Activated T-cell treated with anti-CD3 and anti-CD28 coated beads, Interleukin-2, amount 50 U/mL, for 1 hour (primary cell): Measurements from ENCODE around the gene SPR.
"Not testable (repeated sequence)": the region's sequence is repeated elsewhere in the genome, so short reads cannot be mapped to it uniquely, and the experiment has no call there.

Source experiments
- DNase-seq: peaks from one replicate; pipeline ENCODE4 v3.0.0-alpha.2; 2020

The SPR gene

DNA sequence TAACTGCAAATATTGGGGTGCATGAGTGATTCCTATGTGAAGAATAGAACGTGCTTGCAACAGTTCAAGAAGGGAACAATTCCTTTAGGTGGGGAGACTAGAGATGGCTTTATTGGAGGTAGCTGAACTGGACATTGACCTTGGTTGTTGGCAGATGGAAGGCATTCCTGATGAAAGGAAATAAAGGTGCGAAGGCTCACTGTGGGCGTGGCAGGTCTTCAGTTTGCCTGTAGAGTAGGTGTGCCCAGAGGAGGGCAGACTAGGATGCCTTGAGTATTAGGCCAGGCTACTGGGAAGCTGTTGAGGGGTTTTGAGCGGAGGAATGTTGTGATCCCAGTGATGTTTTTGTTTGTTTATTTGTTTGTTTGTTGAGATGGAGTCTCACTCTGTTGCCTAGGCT is 2.8 kb downstream of the SPR start:
- no peak for DNase-seq

- DNase-seq: no peak
These were observed 4.0 kb downstream of the SPR start for GRCh38 chr2:72891091-72891818.

DNA sequence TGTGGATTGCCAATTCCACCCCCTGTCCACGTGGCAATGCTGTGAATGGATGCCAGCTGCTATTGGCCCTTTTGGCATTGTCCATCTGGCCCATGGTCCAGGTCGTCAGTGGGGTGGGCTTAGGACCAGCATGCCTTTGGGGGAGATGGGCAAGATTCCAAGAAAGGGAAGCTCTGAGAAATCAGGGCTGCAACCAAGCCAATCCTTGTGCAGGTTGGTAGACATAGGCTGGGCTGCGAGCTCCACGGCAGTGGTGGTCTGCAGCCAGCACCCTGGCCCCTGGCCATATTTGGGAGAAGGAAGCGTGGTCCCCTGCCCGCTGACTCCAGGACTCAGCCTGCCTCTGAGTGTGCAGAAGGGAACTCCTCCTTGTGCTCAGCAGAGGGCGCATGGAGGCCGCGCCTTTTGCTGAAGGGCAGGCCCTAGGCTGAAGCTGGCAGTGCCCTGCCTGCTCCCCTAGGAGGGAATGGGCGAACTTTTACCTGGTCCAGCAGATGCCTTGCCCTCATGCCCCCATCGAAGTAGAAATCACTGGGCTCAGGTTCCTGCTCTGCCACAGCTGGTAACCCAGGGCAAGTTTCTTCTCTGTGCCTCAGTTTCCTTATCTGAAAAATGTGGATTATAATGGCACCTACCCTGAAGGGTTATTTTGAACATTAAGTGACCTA is 5.4 kb downstream of the SPR start:
- peak; percentile 58 for DNase-seq

- peak; percentile 38 for DNase-seq
These were observed 6.5 kb downstream of the SPR start for GRCh38 chr2:72893594-72894319.

GRCh38 chr2:72894514-72894913 is 7.3 kb downstream of the SPR start:
- DNase-seq: no peak

- DNase-seq: no peak
These were observed 7.9 kb downstream of the SPR start for GRCh38 chr2:72895154-72895553.

DNA sequence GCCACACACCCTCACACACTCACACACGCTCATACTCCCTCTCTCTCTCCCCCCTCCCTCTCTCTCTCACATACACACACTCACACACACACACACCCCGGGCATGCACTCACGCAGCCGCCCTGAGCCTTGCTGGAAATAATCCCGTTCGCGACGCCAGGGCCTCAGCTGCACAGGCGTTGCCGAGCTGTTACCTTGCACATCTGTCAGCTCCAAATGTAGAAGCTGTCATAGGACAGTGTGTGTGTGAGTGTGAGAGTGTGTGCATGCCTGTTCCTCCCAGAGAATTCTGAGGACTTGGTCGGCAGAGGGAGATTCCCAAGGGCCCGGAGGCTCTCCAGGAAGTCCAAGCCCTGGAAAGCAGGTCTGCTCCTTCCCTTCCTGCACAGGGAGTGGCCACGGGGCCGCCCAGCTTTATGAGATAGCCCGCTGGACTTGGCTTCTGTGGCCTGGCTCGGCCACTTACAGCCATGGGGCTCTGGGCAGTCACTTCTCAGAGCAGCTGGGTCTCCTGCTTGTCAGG is 8.6 kb downstream of the SPR start:
- no peak for DNase-seq

DNA sequence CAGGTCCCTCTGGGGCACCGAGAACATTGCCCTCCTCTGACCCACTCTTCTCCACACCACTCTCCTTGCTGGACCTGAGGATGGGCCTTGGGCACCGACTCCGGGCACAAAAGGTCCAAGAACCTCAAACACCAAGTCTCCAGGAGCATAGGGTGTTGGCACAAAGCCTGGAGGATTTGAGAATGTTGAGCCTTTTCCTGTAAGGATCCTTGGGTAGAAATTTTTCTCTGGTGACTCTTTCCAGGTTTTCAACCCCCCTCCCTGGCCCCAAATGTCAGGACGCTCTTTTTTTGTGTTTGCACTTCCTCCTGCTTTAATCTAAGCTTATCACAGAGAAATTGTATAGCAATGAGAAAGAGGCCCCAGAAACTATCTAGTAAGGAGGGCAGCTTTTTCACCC is 9.2 kb downstream of the SPR start:
- no peak for DNase-seq

GRCh38 chr2:72897785-72898584 is 10.8 kb downstream of the SPR start:
- no peak for DNase-seq

DNA sequence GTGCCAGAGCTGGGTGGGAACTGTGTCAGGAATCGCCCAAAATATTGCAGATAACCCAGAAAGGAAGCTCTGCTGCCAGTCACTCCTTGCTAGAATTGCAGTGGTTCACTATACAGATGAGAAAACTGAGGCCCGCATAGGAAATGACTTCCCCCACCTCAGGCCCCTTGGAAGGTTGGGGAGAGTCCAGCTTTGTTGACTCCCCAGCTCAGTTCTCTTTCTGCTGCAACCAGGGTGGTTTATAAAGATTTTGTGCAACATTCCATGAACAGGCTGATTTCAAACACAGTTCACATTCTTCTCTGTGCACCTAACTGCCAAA is 11.3 kb downstream of the SPR start:
- DNase-seq: no peak

GRCh38 chr2:72900191-72900825 is 13.1 kb downstream of the SPR start:
- no peak for DNase-seq

DNA sequence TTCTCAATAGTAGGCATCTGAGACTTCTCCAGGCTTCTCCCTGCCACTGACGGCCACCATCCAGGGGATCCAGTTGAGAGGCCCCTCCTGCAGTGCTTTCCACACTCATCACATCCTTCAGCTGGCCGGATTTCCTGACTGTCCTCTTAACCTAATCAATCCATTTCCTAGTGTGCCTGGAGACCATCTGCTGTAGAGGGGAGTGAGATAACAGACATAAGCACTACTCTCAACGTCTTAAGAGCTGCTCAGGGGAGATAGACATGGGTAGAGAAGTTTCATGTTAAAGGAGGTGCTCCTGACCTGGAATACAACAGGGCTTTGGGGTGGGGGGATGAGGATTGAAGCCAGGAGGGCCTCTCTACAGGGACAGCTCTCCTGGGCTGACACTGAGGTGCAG is 14.2 kb downstream of the SPR start:
- no peak for DNase-seq

DNA sequence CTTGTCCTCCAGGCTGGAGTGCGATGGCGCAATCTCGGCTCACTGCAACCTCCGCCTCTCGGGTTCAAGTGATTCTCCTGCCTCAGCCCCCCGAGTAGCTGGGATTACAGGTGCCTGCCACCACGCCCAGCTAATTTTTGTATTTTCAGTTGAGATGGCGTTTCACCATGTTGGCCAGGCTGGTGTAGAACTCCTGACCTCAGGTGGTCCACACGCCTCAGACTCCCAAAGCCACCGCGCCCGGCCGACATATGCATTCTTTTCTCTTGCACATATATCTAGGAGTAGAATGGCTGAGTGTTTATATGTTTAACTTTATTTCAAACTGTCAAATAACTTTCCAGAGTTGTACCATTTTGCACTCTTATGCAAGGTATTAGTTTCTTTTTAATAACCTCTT is 20.2 kb downstream of the SPR start:
- DNase-seq: not testable (repeated sequence)

DNA sequence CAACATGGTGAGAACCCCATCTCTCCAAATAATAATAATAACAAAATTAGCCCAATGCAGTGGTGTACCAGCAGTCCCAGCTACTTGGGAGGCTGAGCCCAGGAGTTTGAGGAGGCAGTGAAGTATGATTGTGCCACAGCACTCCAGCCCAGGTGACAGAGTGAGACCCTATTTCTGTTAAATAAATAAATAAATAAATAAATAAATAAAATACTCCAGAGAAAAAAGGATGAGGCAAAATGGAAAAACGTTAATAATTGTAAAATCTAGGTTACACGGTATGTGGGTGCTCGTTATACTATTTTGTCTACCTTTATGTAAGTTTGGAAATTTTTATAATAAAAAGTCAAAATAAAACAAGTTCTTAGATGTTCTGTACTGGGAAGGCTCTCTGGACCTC is 21.5 kb downstream of the SPR start:
- DNase-seq: no peak

DNA sequence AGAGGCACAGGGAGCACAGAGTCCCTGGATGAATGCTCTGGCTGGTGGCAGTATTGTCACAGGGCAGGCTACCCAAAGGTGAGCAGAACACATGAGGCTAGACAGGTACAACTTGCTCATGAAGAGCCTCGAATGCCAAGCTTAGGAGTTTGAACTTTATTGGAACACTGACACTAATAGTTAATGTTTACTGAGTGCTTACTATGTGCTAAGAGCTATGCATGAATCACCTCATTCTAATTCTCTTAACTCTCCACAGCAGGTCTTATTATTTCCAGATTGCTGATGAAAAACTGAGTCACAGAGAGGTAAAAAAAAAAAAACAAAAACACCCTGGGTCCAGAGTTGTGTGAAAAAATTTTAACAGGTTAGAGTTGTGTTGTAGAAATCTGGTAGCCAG is 24.0 kb downstream of the SPR start:
- DNase-seq: no peak

GRCh38 chr2:72913486-72914205 is 26.4 kb downstream of the SPR start:
- no peak for DNase-seq

DNA sequence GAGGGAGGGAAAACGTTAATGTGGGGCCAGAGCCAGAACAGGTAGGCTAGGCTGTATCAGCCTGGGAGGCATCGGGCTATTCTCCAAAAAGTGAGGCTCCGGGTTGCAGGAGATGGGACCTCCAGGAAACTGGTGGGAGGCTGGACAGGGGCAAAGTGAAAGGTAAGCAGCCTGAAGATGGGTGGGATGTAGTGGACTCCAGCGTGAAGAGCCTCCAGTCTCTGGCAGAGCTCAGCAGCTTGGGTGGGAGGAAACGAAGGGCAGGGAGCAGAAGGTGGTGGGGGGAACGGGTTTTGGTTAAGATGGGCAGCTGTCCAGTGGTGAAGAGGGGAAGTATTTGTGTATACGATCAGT is 27.0 kb downstream of the SPR start:
- no peak for DNase-seq

GRCh38 chr2:72914589-72915319 is 27.5 kb downstream of the SPR start:
- no peak for DNase-seq

DNA sequence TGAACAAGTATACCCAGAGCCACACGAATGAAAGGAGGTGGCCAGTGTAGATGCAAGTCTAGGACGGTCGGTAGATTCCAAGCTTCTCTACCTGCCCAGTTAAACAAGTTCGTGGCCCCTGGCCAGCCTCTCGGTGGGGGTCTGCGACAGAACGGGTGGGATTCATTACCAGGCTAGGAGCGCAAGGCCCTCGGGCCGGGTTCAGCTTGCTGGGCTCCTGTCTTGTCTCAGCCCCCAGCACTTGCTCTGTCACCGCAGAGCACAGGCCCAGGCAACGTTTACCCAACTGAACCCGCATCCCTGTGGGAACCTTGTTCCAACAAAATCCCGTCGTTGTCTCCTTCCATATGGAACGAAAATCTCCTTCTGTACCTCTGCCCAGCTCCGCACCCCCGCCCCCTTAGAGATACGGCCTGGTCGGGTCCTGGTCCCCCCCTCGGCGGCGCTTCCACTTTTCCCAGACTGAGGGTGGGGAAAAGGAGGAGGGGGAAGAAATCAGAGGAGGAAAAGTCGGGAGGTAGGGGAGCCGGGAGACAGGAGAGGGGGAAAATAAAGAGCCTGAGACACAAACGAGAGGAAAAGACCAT is 28.2 kb downstream of the SPR start:
- no peak for DNase-seq

- peak; percentile 59 for DNase-seq
These were observed 28.9 kb downstream of the SPR start for GRCh38 chr2:72915907-72916742.
